ENCODE data around the gene MAP3K9. TPM values are rescaled to one million over a fixed set of nuclear protein-coding genes. Genes with fewer than 3 reads are reported as not detected.

The MAP3K9 gene
- total RNA-seq, 1 experiment from 2014 or later: 12.1 TPM

- TF ChIP-seq SIN3A (IDR thresholded peaks at IDR 0.05; ENCODE audit: borderline replicate concordance, insufficient read depth, low read depth, low read length): no peak
- no peak for TF ChIP-seq TCF7L2 (IDR thresholded peaks at IDR 0.05; ENCODE audit: low read depth, low read length)
- no peak for TF ChIP-seq REST (IDR thresholded peaks at IDR 0.05; ENCODE audit: insufficient read depth in 1 of 2, low read depth in 2 of 2, low read length in 1 of 2)
- no peak for TF ChIP-seq POLR2AphosphoS5 (IDR thresholded peaks at IDR 0.05; ENCODE audit: low read depth, low read length)
- no peak for TF ChIP-seq CTCF (IDR thresholded peaks at IDR 0.05)
- Histone ChIP-seq H3K4me1 (ENCODE audit: control insufficient read depth, insufficient read depth, low read length) (no peaks in the 10 kb centered on the region), H3K27me3 (ENCODE audit: control insufficient read depth, insufficient read depth, low read length) (no peaks in the 10 kb centered on the region), H3K4me3 (ENCODE audit: low read depth in 2 of 2, low read length in 2 of 2) (no peak overlapping the region), H3K36me3 (ENCODE audit: control insufficient read depth, insufficient read depth, low read length) (no peaks in the 10 kb centered on the region), H3K9me3 (ENCODE audit: control insufficient read depth, insufficient read depth, low read depth, low read length) (no peaks in the 10 kb centered on the region), H3K27ac (ENCODE audit: low read length) (no peak overlapping the region)
- in situ Hi-C loops (cut with HindIII; ENCODE audit: low pct_unique_long_range_greater_than_20kb, low sequenced_read_pairs): no loop called here
- intact Hi-C loops (cut with micrococcal nuclease; ENCODE audit: unreplicated experiment): no loop called here
- DNase-seq (ENCODE audit: low read depth, low spot score): no peak
- no TSS peak for BruUV-seq (replicated peaks)
- ChIA-PET POLR2A (no interaction called here), CTCF (no interaction called here)
- ATAC-seq: no peak
Observed at GRCh38 chr14:70716483-70716882, 92.8 kb downstream of the MAP3K9 start.

DNA sequence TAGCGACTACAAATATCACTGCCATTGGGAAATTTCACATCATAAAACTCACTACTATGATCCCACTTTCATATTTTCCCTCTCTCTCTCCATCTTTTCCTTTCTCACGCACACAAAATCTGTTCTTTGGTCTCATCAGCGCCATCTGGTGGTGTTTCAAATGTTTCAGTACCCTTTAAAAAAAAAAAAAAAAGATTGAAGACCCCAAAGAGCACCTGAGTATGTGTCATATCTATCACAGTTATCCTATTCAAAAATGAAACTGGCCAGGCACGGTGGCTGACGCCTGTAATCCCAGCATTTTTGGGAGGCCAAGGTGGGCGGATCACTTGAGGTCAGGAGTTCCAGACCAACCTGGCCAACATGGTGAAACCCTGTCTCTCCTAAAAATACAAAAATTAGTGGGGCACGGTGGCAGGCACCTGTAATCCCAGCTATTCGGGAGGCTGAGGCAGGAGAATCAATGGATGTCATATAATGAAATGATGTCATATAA, 95.2 kb downstream of the MAP3K9 start:
- in situ Hi-C loops (cut with HindIII; ENCODE audit: low pct_unique_long_range_greater_than_20kb, low sequenced_read_pairs) (no loop called here), intact Hi-C loops (cut with micrococcal nuclease; ENCODE audit: unreplicated experiment) (loop anchor here (5.0 kb wide), 1 partner anchor 97 kb away; no protein-coding TSS in a partner anchor)
- no peaks in the 10 kb centered on the region for H3K4me1 ChIP-seq (ENCODE audit: control insufficient read depth, insufficient read depth, low read length)
- no peaks in the 10 kb centered on the region for H3K36me3 ChIP-seq (ENCODE audit: control insufficient read depth, insufficient read depth, low read length)
- TF ChIP-seq REST (IDR thresholded peaks at IDR 0.05; ENCODE audit: insufficient read depth in 1 of 2, low read depth in 2 of 2, low read length in 1 of 2) (no peak), POLR2AphosphoS5 (IDR thresholded peaks at IDR 0.05; ENCODE audit: low read depth, low read length) (no peak), TCF7L2 (IDR thresholded peaks at IDR 0.05; ENCODE audit: low read depth, low read length) (no peak), CTCF (IDR thresholded peaks at IDR 0.05) (peak; percentile 69), SIN3A (IDR thresholded peaks at IDR 0.05; ENCODE audit: borderline replicate concordance, insufficient read depth, low read depth, low read length) (no peak)
- ChIA-PET POLR2A (no interaction called here), CTCF (interaction anchor here (0.6 to 0.7 kb wide), 2 partner anchors 67 to 454 kb away, joined by 3 to 4 read pairs; no protein-coding TSS in a partner anchor)
- H3K27me3 ChIP-seq (ENCODE audit: control insufficient read depth, insufficient read depth, low read length): no peaks in the 10 kb centered on the region
- H3K9me3 ChIP-seq (ENCODE audit: control insufficient read depth, insufficient read depth, low read depth, low read length): no peaks in the 10 kb centered on the region
- DNase-seq (ENCODE audit: low read depth, low spot score): peak; percentile 13
- H3K4me3 ChIP-seq (ENCODE audit: low read depth in 2 of 2, low read length in 2 of 2): no peak overlapping the region
- no TSS peak for BruUV-seq (replicated peaks)
- H3K27ac ChIP-seq (ENCODE audit: low read length): no peak overlapping the region
- ATAC-seq: no peak

Data from Panc1 (cell line).